LNCaP clone FGC (cell line): ENCODE data around the gene SLC17A2.

Experiments
- DNase-seq: peaks from one replicate; pipeline ENCODE4 v3.0.0-alpha.2; 2011; ENCODE audit warnings: low read depth
- H3K4me3 ChIP-seq: 2 replicates; pipeline ENCODE4 v1.5.1; 2011; ENCODE audit warnings: mild to moderate bottlenecking, low read depth, low read length, control low read depth
- TF ChIP-seq, protein P1 (sequence below): IDR thresholded peaks from 2 replicates; pipeline ENCODE4 v1.5.1; 2012; ENCODE audit warnings: mild to moderate bottlenecking; ENCODE audit not compliant: control insufficient read depth, insufficient read depth; ENCODE audit errors: extremely low read depth

Gene SLC17A2, protein sequence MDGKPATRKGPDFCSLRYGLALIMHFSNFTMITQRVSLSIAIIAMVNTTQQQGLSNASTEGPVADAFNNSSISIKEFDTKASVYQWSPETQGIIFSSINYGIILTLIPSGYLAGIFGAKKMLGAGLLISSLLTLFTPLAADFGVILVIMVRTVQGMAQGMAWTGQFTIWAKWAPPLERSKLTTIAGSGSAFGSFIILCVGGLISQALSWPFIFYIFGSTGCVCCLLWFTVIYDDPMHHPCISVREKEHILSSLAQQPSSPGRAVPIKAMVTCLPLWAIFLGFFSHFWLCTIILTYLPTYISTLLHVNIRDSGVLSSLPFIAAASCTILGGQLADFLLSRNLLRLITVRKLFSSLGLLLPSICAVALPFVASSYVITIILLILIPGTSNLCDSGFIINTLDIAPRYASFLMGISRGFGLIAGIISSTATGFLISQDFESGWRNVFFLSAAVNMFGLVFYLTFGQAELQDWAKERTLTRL

DNA sequence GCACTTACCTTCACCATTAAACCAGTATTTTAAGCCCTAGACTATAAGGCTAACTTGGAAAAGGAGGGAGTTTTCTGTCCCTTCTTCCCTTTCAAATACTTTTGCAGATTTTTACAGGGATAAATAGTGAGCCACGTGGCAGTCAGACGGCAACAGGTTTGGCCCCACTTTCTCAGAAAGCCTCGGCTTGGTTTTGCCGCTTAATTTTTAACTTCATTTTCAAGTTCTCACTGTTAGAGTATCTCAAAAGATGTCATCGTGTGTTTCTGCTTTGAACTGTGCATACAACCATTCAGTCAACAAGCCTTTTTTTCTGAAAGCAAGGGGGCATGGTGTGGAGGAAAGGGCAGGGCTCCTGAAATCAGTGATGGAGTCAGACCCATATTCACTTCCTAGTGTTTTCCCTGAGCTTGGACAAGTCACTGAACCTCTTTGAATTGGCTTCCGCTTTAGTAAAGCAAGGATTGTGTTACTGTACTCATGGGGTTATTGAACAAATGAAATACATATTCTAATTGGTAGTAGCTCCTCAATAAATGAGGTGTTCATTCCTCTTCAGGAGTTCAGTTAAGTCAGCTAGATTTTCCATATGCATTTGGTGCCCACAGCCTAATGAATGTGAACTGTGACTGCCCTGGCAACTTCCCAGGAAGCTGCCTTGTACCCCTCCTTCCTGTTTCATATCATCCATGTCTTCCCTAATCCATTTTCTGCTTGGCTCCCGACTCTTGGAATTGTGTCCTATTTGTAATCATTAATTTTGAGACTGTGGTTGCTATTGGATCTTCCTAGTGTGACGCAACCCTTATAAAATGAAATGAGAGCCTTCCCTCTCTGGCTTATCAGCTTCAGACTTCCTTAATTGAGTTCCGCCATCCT is at the start of gene SLC17A2:
TSS of gene SLC17A2 (minus strand) at position 160 of the 879 bp plus-strand sequence. CDS start 4,895 bp downstream, outside the sequence.
- no peak for DNase-seq
- TF ChIP-seq, protein P1, sequence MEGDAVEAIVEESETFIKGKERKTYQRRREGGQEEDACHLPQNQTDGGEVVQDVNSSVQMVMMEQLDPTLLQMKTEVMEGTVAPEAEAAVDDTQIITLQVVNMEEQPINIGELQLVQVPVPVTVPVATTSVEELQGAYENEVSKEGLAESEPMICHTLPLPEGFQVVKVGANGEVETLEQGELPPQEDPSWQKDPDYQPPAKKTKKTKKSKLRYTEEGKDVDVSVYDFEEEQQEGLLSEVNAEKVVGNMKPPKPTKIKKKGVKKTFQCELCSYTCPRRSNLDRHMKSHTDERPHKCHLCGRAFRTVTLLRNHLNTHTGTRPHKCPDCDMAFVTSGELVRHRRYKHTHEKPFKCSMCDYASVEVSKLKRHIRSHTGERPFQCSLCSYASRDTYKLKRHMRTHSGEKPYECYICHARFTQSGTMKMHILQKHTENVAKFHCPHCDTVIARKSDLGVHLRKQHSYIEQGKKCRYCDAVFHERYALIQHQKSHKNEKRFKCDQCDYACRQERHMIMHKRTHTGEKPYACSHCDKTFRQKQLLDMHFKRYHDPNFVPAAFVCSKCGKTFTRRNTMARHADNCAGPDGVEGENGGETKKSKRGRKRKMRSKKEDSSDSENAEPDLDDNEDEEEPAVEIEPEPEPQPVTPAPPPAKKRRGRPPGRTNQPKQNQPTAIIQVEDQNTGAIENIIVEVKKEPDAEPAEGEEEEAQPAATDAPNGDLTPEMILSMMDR, result no peak
- H3K4me3 ChIP-seq, result no peak within 1 kb of the TSS

DNA sequence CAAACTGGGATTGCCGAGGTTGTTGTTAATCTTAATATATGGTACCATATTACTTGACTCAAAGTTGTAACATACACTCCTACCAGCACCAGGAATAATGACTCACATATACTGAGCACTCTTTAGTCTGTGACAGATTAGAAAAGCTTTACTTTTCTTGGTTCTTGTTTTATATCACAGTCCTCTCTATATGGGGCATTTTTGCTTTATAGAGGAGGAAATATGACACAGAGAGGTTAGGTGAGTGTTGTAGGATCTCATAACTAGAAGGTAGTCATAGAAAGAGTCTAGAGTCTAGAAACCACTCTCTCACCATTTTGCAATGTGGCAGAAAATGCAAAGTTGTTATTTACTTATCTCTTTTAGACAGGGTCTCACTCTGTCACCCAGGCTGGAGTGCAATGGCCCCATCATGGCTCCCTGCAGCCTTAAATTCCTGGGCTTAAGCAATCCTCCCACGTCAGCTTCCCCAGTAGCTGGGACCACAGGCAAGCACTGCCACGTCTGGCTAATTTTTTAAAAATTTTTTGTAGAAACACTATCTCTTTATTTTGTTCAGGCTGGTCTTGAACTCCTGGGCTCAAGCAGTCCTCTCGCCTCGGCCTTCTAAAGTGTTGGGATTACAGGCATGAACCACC is 45.6 kb upstream of the SLC17A2 start:
- TF ChIP-seq, protein P1, result no peak
- no peak overlapping the region for H3K4me3 ChIP-seq
- no peak for DNase-seq

DNA sequence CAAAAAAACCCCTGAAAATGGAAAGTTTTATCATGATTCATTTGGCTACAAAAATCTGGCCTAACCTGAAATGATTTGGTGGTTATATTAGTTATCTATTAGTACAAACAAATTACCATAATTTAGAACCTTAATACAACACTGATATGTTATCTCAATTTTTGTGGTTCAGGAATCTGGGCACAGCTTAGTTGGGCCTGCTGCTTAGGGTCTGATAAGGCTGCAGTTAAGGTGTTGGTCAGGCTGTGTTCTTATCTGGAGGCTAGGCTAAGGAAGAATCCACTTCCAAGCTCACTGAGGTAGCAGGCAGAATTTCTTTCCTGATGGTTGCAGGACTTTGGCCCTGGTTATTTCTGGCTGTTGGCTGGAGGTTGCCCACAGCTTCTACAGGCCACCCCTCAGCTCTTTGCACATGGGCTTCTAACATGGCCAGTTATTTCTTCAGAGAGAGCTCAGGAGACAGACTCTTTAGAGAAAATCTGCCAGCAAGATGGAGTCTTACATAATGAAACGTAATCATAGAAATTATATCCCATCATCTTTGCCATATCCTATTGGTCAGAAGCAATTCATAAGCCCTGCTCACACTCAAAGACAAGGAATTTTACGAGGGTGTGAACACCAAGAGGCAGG is 43.5 kb upstream of the SLC17A2 start:
- no peak for DNase-seq
- H3K4me3 ChIP-seq, result no peak overlapping the region
- TF ChIP-seq, protein P1, result no peak

DNA sequence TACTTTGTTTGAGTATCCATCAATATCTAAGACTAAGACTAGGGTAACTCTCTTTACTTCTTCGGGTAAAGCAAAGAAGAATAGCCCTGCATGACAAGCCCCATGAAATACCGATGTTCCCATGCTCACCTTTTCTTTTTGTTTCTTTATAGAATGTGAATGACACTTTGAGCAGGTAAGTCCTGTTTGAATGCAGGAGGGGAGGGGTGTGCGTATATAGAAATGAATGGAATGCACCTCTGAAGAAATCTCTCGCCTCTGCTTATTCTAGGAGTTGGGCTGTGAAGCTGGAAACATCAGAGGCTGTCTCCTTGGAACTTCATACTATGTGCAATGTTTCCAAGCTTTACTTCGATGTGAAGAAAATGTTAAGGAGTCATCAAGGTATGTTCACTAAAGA is 42.4 kb upstream of the SLC17A2 start:
- H3K4me3 ChIP-seq, result no peak overlapping the region
- TF ChIP-seq, protein P1, result no peak
- DNase-seq, result no peak

DNA sequence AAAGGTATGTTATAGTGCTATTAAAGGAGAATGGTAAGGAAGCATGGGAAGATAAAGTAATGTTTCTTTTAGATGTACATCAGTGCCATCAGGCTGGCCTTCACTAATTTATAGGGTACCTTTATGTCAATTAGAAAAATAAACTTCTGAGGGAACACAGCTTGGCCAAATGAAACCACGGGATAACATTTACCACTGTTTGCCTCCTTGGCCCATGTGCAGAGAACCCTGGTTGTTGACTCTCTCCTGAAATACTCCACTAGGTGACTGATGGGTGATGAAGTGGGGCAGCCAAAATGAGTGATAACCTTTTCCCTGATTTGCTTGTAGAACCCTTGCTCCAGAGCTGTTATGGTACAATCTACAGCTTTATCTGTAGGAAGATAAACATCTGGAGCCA is 41.6 kb upstream of the SLC17A2 start:
- TF ChIP-seq, protein P1, result no peak
- no peak overlapping the region for H3K4me3 ChIP-seq
- peak; percentile 58 for DNase-seq

DNA sequence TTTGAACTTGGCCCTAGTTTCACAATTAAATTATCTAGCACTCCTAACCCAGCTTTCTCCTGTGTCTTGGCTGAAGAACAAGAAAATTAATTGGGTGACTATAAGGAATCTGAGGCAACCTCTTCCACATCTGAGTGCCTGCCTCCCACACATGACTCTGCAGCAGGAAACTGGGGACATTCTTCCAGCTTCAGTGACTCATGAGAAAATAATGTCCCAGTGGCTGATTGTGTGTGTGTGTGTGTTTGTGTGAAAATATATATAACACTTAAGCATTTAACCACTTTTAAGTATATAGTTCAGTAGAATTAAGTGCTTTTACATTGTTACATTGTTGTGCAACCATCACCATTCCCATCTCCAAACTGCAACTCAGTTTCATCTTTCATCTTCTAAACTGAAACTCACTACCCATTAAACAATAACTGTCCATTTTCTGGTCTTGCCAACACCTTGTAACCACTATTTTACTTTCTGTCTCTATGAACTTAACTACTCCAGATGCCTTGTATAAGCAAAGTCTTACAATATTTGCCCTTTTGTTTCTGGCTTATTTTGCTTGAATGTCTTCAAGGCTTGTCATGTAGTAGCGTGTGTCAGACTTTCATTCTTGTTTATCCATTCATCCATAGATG is 40.8 kb upstream of the SLC17A2 start:
- TF ChIP-seq, protein P1, result no peak
- no peak overlapping the region for H3K4me3 ChIP-seq
- no peak for DNase-seq
